Adrenal gland (tissue), 12 donors: ENCODE results near the gene SIM2. TPM values are rescaled to one million over a fixed set of nuclear protein-coding genes. Genes with fewer than 3 reads are reported as not detected.

ENCODE experiments used
- DNase-seq, 7 donors: peaks; one replicate each; pipeline ENCODE4 v3.0.0-alpha.2; 2019 to 2020
- H3K27ac ChIP-seq, 5 donors: fragments of 200-600 bp; sonication (generic) in 4 of 5; 1 replicate in 3 of 5; 2 replicates in 2 of 5; pipeline versions ENCODE4 v1.5.1 to v1.8.0; 2016 to 2020; ENCODE audit warnings: mild to moderate bottlenecking in 1 of 5
- H3K27me3 ChIP-seq: fragments of 200-600 bp; 2 replicates; pipeline ENCODE4 v1.8.0; 2021
- H3K36me3 ChIP-seq, 2 donors: fragments of 200-600 bp; replicated peaks in 1 of 2; 1 replicate in 1 of 2; 2 replicates in 1 of 2; pipeline versions ENCODE4 v1.5.1 to v1.8.0; 2018 to 2022
- H3K4me1 ChIP-seq, 2 donors: fragments of 200-600 bp; replicated peaks in 1 of 2; 1 replicate in 1 of 2; 2 replicates in 1 of 2; pipeline versions ENCODE4 v1.5.1 to v1.8.0; 2018 to 2021
- H3K4me3 ChIP-seq, 4 donors: fragments of 200-600 bp; sonication (generic) in 3 of 4; one replicate each; pipeline ENCODE4 v1.5.1; 2016 to 2018
- H3K9me3 ChIP-seq, 3 donors: fragments of 200-600 bp; sonication (generic) in 1 of 3; replicated peaks in 1 of 3; 1 replicate in 2 of 3; 2 replicates in 1 of 3; pipeline versions ENCODE4 v1.5.1 to v1.8.0; 2016 to 2021
- CTCF ChIP-seq, 6 experiments: fragments of 450-650 bp in 4 of 6; fragments of 200-600 bp in 2 of 6; sonication (generic) in 1 of 6; IDR thresholded peaks; 1 replicate in 5 of 6; 2 replicates in 1 of 6; pipeline versions ENCODE4 v1.5.1 to v1.8.0; 2016 to 2021; ENCODE audit warnings: antibody characterized with exemption in 6 of 6, mild to moderate bottlenecking in 2 of 6, moderate library complexity in 1 of 6
- POLR2A ChIP-seq, 2 donors: fragments of 450-650 bp; IDR thresholded peaks; one replicate each; pipeline ENCODE4 v1.6.1; 2017; ENCODE audit warnings: antibody characterized with exemption in 2 of 2, mild to moderate bottlenecking in 2 of 2, moderate library complexity in 1 of 2
- WGBS, 4 donors: extraction: QIAGEN DNeasy Blood & Tissue Kit in 2 of 4; methylation state at CpG; one replicate each; pipeline versions ENCODE4 v1.1.5 to v1.1.7; 2013 to 2017; 5-methylcytosine and 5-hydroxymethylcytosine counted together
- intact Hi-C, 2 donors: fragments of 100-400 bp; cut with DNase I; formaldehyde crosslinking; loops; one replicate each; pipeline versions ENCODE4 v1.14.1 to v1.15.0; 2022 to 2023
- polyA plus RNA-seq, 3 donors: library from polyadenylated mRNA; stranded (reverse); fragments of 200-250 nt in 2 of 3; fragments of 350-450 nt in 1 of 3; fragmentation: Illumina TruSeq in 1 of 3; extraction: RNeasy Lipid Tissue Mini Kit (QIAGEN cat#74804) in 1 of 3; gene quantifications; one replicate each; pipeline ENCODE4 v1.2.3, GENCODE V29; 2013 to 2014
- total RNA-seq, 9 donors: library from RNA; depleted of rRNA in 4 of 9; stranded (reverse); fragments of >200 nt in 4 of 9; fragments of 120-200 nt in 1 of 9; fragmentation: NEBNext Ultra II Directional in 1 of 9; extraction: Animal tissue kit (Norgen Biotek cat#: 25700) in 1 of 9; gene quantifications; one replicate each; pipeline versions ENCODE4 v1.1.0 to v1.2.4, GENCODE V29; 2013 to 2023
- donor health status: healthy with polysubstance abuse.
- donor health status: Bipolar disorder and iron deficiency.
- donor health status: DM: yes; HTN: yes; CAD: no.
- donor health status: DM: no; HTN: no; CAD: no.
- donor health status: DM: no; HTN: no; CAD: no.
- donor health status: DM: yes; HTN: yes; CAD: no.

The SIM2 gene
- total and polyA plus RNA-seq, 12 donors: 0.03 to 0.55 (median 0.15) TPM; not detected in 5

- WGBS, 4 donors: 29 to 32% (median 31%) methylated on average over 11 of the region's 11 CpGs
- Histone ChIP-seq H3K9me3 (no peaks in the 10 kb centered on the region), H3K4me3 (no peak overlapping the region), H3K4me1 (no peaks in the 10 kb centered on the region), H3K36me3 (no peaks in the 10 kb centered on the region), H3K27me3 (peaks cover 29% of the 10 kb centered on the region), H3K27ac (no peak overlapping the region)
- DNase-seq: peak; percentile 34 to 72 (median 56)
- TF ChIP-seq POLR2A (IDR thresholded peaks at IDR 0.05) (no peak), CTCF (IDR thresholded peaks at IDR 0.05) (peak; percentile 20 to 54 (median 44))
- intact Hi-C loops: loop anchor here in 1 of 2 donors (5.0 kb wide), 1 partner anchor 266 kb away; no protein-coding TSS in a partner anchor
Measured at GRCh38 chr21:36661511-36662309, 37.2 kb upstream of the SIM2 start.

- DNase-seq: no peak
- Histone ChIP-seq H3K4me3 (no peak overlapping the region), H3K27me3 (peaks cover 22% of the 10 kb centered on the region), H3K9me3 (no peaks in the 10 kb centered on the region), H3K4me1 (no peaks in the 10 kb centered on the region), H3K36me3 (no peaks in the 10 kb centered on the region), H3K27ac (no peak overlapping the region)
- TF ChIP-seq POLR2A (IDR thresholded peaks at IDR 0.05) (no peak), CTCF (IDR thresholded peaks at IDR 0.05) (no peak)
- 46 to 53% (median 50%) methylated on average over 18 of the region's 18 CpGs for WGBS, 4 donors
- intact Hi-C loops: loop anchor here in 1 of 2 donors (5.0 kb wide), 1 partner anchor 264 kb away; no protein-coding TSS in a partner anchor
Measured at GRCh38 chr21:36663033-36663855, 35.7 kb upstream of the SIM2 start.

- DNase-seq: peak in 1 of 7 donors; percentile 40
- Histone ChIP-seq H3K27me3 (peaks cover 26% of the 10 kb centered on the region), H3K36me3 (no peaks in the 10 kb centered on the region), H3K4me3 (no peak overlapping the region), H3K9me3 (no peaks in the 10 kb centered on the region), H3K4me1 (no peaks in the 10 kb centered on the region), H3K27ac (no peak overlapping the region)
- intact Hi-C loops: loop anchor here in 1 of 2 donors (5.0 kb wide), 1 partner anchor 263 kb away; no protein-coding TSS in a partner anchor
- 37 to 64% (median 57%) methylated on average over 8 to 9 of the region's 9 CpGs for WGBS, 4 donors
- TF ChIP-seq POLR2A (IDR thresholded peaks at IDR 0.05): no peak
- TF ChIP-seq CTCF (IDR thresholded peaks at IDR 0.05): no peak
Measured at GRCh38 chr21:36664662-36664990, 34.3 kb upstream of the SIM2 start.

GRCh38 chr21:36665806-36666205, 33.1 kb upstream of the SIM2 start:
- WGBS, 4 donors: 84 to 98% (median 89%) methylated on average over 4 to 6 of the region's 6 CpGs
- TF ChIP-seq POLR2A (IDR thresholded peaks at IDR 0.05): no peak
- TF ChIP-seq CTCF (IDR thresholded peaks at IDR 0.05): no peak
- H3K27ac ChIP-seq: no peak overlapping the region
- no peaks in the 10 kb centered on the region for H3K36me3 ChIP-seq
- no peaks in the 10 kb centered on the region for H3K9me3 ChIP-seq
- no peak overlapping the region for H3K4me3 ChIP-seq
- no peak for DNase-seq
- H3K27me3 ChIP-seq: peaks cover 15% of the 10 kb centered on the region
- intact Hi-C loops: no loop called here
- no peaks in the 10 kb centered on the region for H3K4me1 ChIP-seq
